ENCODE results near the gene EP400. TPM values are rescaled to one million over a fixed set of nuclear protein-coding genes. Genes with fewer than 3 reads are reported as not detected.
A peak's percentile ranks its signal among the peaks of the same experiment; 100 is the strongest.

Gene EP400
- total and polyA plus RNA-seq, 2 of the 4 experiments (the other 2 are of a cell fraction), result 4.3 to 11.4 TPM

- Histone ChIP-seq H3K4ac (ENCODE audit: low read depth, low read length) (no peak overlapping the region), H2AK9ac (replicated peaks; ENCODE audit: low read depth, low read length, poor library complexity) (no peak overlapping the region), H2AK5ac (ENCODE audit: low read depth, low read length) (no peak overlapping the region), H3K23ac (ENCODE audit: low read depth, low read length) (no peak overlapping the region), H3K27me3 (ENCODE audit: control insufficient read depth, insufficient read depth, low read length) (no peaks in the 10 kb centered on the region), H2BK5ac (ENCODE audit: low read depth, low read length, poor library complexity, severe bottlenecking) (no peak overlapping the region), H4K20me1 (ENCODE audit: insufficient read depth, low read length) (peaks cover 7% of the 10 kb centered on the region), H4K91ac (ENCODE audit: insufficient read depth, low read depth, low read length) (no peak overlapping the region), H2BK120ac (ENCODE audit: low read depth, low read length) (no peak overlapping the region), H3K9me1 (ENCODE audit: insufficient read depth, low read length) (peaks cover 3% of the 10 kb centered on the region; the same call in 1 of the 2 replicates), H3K79me1 (ENCODE audit: low read depth in 1 of 2, low read length in 2 of 2) (peaks cover 34 to 54% of the 10 kb centered on the region in 2 experiments), H2AFZ (replicated peaks; ENCODE audit: low read length, poor library complexity) (no peak overlapping the region), H2BK20ac (ENCODE audit: low read depth, low read length) (no peak overlapping the region), H3K9me3 (ENCODE audit: control insufficient read depth, insufficient read depth, low read length) (no peaks in the 10 kb centered on the region), H3K18ac (ENCODE audit: low read depth, low read length) (no peak overlapping the region), H2BK15ac (ENCODE audit: low read depth, low read length) (no peak overlapping the region), H4K5ac (ENCODE audit: low read depth, low read length) (no peak overlapping the region), H3K4me1 (ENCODE audit: control insufficient read depth, insufficient read depth, low read length) (peaks cover 4% of the 10 kb centered on the region), H3K56ac (ENCODE audit: extremely low read depth, insufficient read depth, low read length) (no peak overlapping the region), H3K36me3 (ENCODE audit: control insufficient read depth, insufficient read depth, low read length) (peaks cover 28% of the 10 kb centered on the region), H3K14ac (replicated peaks; ENCODE audit: low read depth, low read length) (no peak overlapping the region), H4K8ac (ENCODE audit: low read depth in 2 of 2, low read length in 2 of 2) (no peak overlapping the region), H3K4me3 (ENCODE audit: insufficient read depth, low read depth, low read length) (no peak overlapping the region), H3K27ac (ENCODE audit: insufficient read depth, low read length) (no peak overlapping the region), H3K4me2 (ENCODE audit: low read depth, low read length) (no peak overlapping the region), H3K9ac (ENCODE audit: low read depth, low read length) (no peak overlapping the region)
- ATAC-seq (ENCODE audit: low read depth) (peak; percentile 60; the same call in 1 of the 2 replicates), DNase-seq (peak; percentile 28)
- intact Hi-C loops (cut with micrococcal nuclease) (no loop called here), dilution Hi-C loops (cut with HindIII; ENCODE audit: low sequenced_read_pairs, unreplicated experiment) (no loop called here), in situ Hi-C loops (cut with MboI; ENCODE audit: low sequenced_read_pairs) (no loop called here)
- no TSS peak for BruUV-seq (replicated peaks)
- ChIA-PET POLR2A (ENCODE audit: unreplicated experiment) (no interaction called here), CTCF (interaction anchor here (0.6 to 1.0 kb wide), 3 partner anchors 10 to 1095 kb away, joined by 3 to 4 read pairs (median 3); no protein-coding TSS in a partner anchor)
- WGBS, 2 experiments (ENCODE audit: extremely low coverage in 2 of 2, insufficient read length in 1 of 2), result no CpG with 5 or more reads among the region's 3 CpGs
- TF ChIP-seq RAD21 (IDR thresholded peaks at IDR 0.05; ENCODE audit: low read length), result peak; percentile 35; the same call in 1 of the 2 replicates
- no peak for TF ChIP-seq RFX5 (IDR thresholded peaks at IDR 0.05; ENCODE audit: low read depth, low read length)
- TF ChIP-seq CTCF (conservative IDR thresholded peaks at IDR 0.05; ENCODE audit: low read depth, low read length), result peak; percentile 21; the same call in 1 of the 2 replicates
- TF ChIP-seq SMC3 (IDR thresholded peaks at IDR 0.05; ENCODE audit: low read depth, low read length), result peak; percentile 31; the same call in 1 of the 2 replicates
Observed at GRCh38 chr12:131980263-131980662, 30.5 kb downstream of the EP400 start.
